HepG2 (cell line): ENCODE results near the gene SHISA9. TPM values are rescaled to one million over a fixed set of nuclear protein-coding genes. Genes with fewer than 3 reads are reported as not detected.

Experiments
- ASH2L ChIP-seq: fragments of 300-600, 200-600 bp; sonication (generic); IDR thresholded peaks from 2 replicates; pipeline ENCODE4 v1.7.0; 2017; ENCODE audit warnings: low read depth, mild to moderate bottlenecking, moderate library complexity, mixed read lengths, low read length; ENCODE audit not compliant: insufficient read length
- BRF2 ChIP-seq: sonication (generic); formaldehyde crosslinking; IDR thresholded peaks from 2 replicates; pipeline ENCODE4 v1.8.1; 2022; ENCODE audit warnings: mild to moderate bottlenecking, missing genetic modification reagents
- CHCHD3 ChIP-seq: sonication (generic); formaldehyde crosslinking; IDR thresholded peaks from 2 replicates; pipeline ENCODE4 v1.8.0; 2022; ENCODE audit warnings: mild to moderate bottlenecking, missing genetic modification reagents, moderate library complexity
- DR1 ChIP-seq: sonication (generic); formaldehyde crosslinking; IDR thresholded peaks from 2 replicates; pipeline ENCODE4 v1.8.0; 2021; ENCODE audit warnings: mild to moderate bottlenecking, missing genetic modification reagents, inconsistent platforms
- GPBP1L1 ChIP-seq: sonication (generic); formaldehyde crosslinking; IDR thresholded peaks from 2 replicates; pipeline ENCODE4 v1.5.0; 2020; ENCODE audit warnings: mild to moderate bottlenecking, missing genetic modification reagents
- MIER2 ChIP-seq: IDR thresholded peaks from 2 replicates; pipeline ENCODE4 v1.6.1; 2016; ENCODE audit warnings: missing biosample characterization, missing genetic modification reagents
- NR0B2 ChIP-seq: sonication (generic); formaldehyde crosslinking; IDR thresholded peaks from 2 replicates; pipeline ENCODE4 v1.4.0; 2020; ENCODE audit warnings: mild to moderate bottlenecking, missing genetic modification reagents
- RARG ChIP-seq: sonication (generic); formaldehyde crosslinking; IDR thresholded peaks from 2 replicates; pipeline ENCODE4 v1.4.0; 2020; ENCODE audit warnings: low read depth, mild to moderate bottlenecking, missing genetic modification reagents
- RFX5 ChIP-seq: IDR thresholded peaks from 2 replicates; pipeline ENCODE4 v1.6.1; 2011; ENCODE audit warnings: low read depth, low read length, improper control_type of control experiment
- SP1 ChIP-seq, 2 experiments: fragments of 450-650 bp in 1 of 2; sonication (generic) in 1 of 2; formaldehyde crosslinking in 1 of 2; IDR thresholded peaks; 2 replicates each; pipeline versions ENCODE4 v1.4.0 to v1.6.1; 2016 to 2020; ENCODE audit warnings: missing genetic modification reagents in 1 of 2
- SUZ12 ChIP-seq: fragments of 150-350 bp; IDR thresholded peaks from 2 replicates; pipeline ENCODE4 v1.6.1; 2014; ENCODE audit warnings: low read depth, low read length
- TEAD2 ChIP-seq: sonication (generic); formaldehyde crosslinking; IDR thresholded peaks from 2 replicates; pipeline ENCODE4 v1.9.0; 2021; ENCODE audit warnings: missing genetic modification reagents
- TFDP1 ChIP-seq: IDR thresholded peaks from 2 replicates; pipeline ENCODE4 v1.6.1; 2016; ENCODE audit warnings: missing compliant biosample characterization, missing genetic modification reagents, borderline replicate concordance
- ZBTB38 ChIP-seq: sonication (generic); formaldehyde crosslinking; IDR thresholded peaks from 2 replicates; pipeline ENCODE4 v1.5.1; 2020; ENCODE audit warnings: mild to moderate bottlenecking, missing genetic modification reagents
- ZFP36L1 ChIP-seq: sonication (generic); formaldehyde crosslinking; IDR thresholded peaks from 2 replicates; pipeline ENCODE4 v1.8.0; 2022; ENCODE audit warnings: mild to moderate bottlenecking, missing genetic modification reagents, moderate library complexity
- ZNF205 ChIP-seq: IDR thresholded peaks from 2 replicates; pipeline ENCODE4 v1.6.1; 2018; ENCODE audit warnings: missing biosample characterization, missing genetic modification reagents
- ZNF253 ChIP-seq: sonication (generic); formaldehyde crosslinking; IDR thresholded peaks from 2 replicates; pipeline ENCODE4 v1.8.0; 2022; ENCODE audit warnings: mild to moderate bottlenecking, missing genetic modification reagents, borderline replicate concordance
- ZNF275 ChIP-seq: sonication (generic); formaldehyde crosslinking; IDR thresholded peaks from 2 replicates; pipeline ENCODE4 v1.8.0; 2022; ENCODE audit warnings: missing genetic modification reagents, mild to moderate bottlenecking, inconsistent platforms, borderline replicate concordance
- ZNF33A ChIP-seq: sonication (generic); formaldehyde crosslinking; IDR thresholded peaks from 2 replicates; pipeline ENCODE4 v1.5.1; 2020; ENCODE audit warnings: missing genetic modification reagents, mild to moderate bottlenecking, moderate library complexity, borderline replicate concordance
- ZNF761 ChIP-seq: sonication (generic); formaldehyde crosslinking; conservative IDR thresholded peaks from 2 replicates; pipeline ENCODE4 v1.4.0; 2020; ENCODE audit warnings: mild to moderate bottlenecking, missing genetic modification reagents
- ZNF800 ChIP-seq: sonication (generic); formaldehyde crosslinking; IDR thresholded peaks from 2 replicates; pipeline ENCODE4 v1.4.0; 2020; ENCODE audit warnings: missing genetic modification reagents
- ZSCAN9 ChIP-seq: IDR thresholded peaks from 2 replicates; pipeline ENCODE4 v1.6.1; 2016; ENCODE audit warnings: borderline replicate concordance
- polyA plus RNA-seq, 8 experiments: library from polyadenylated mRNA; depleted of rRNA in 3 of 8; stranded (reverse) in 7 of 8; unstranded in 1 of 8; fragments of >200 nt; fragmentation: Illumina TruSeq in 4 of 8; extraction: Trizol in 4 of 8; gene quantifications; 2 replicates each; pipeline versions ENCODE4 v1.2.1 to v1.2.3, GENCODE V29; 2011 to 2016; ENCODE audit warnings: low read depth in 4 of 8, missing spikeins in 1 of 8, mixed read lengths in 1 of 8; ENCODE audit not compliant: insufficient read depth in 1 of 8
- total RNA-seq, 5 experiments: library from RNA; depleted of rRNA; stranded (reverse); fragments of >200 nt; fragmentation: Illumina TruSeq; extraction: Trizol; gene quantifications; 2 replicates each; pipeline ENCODE4 v1.2.3, GENCODE V29; 2016; ENCODE audit warnings: low read depth in 1 of 5

The SHISA9 gene
- total and polyA plus RNA-seq, 2 of the 13 experiments (the other 11 are each of a cell fraction or from before 2014, with no cell fraction given): 0.01 TPM; not detected in 1

- TF ChIP-seq GPBP1L1 (no peak), ZBTB38 (CRISPR knock-in tag) (no peak), ASH2L (peak; percentile 82), ZNF205 (peak; percentile 96), CHCHD3 (CRISPR knock-in tag) (no peak), RFX5 (peak; percentile 21; the same call in 1 of the 2 replicates), RARG (CRISPR knock-in tag) (no peak), MIER2 (CRISPR knock-in tag) (peak; percentile 92), ZNF800 (CRISPR knock-in tag) (peak; percentile 92), SUZ12 (no peak), ZNF275 (no peak; the same call in 1 of the 2 replicates), ZNF33A (CRISPR knock-in tag) (peak; percentile 90; the same call in 1 of the 2 replicates), ZFP36L1 (CRISPR knock-in tag) (peak; percentile 81; the same call in 1 of the 2 replicates), SP1 (IDR thresholded peaks at IDR 0.05) (no peak), SP1 (CRISPR knock-in tag; IDR thresholded peaks at IDR 0.05) (no peak), ZNF253 (CRISPR knock-in tag) (no peak), ZSCAN9 (peak; percentile 94; the same call in 1 of the 2 replicates), TEAD2 (CRISPR knock-in tag) (no peak), DR1 (CRISPR knock-in tag) (no peak), BRF2 (CRISPR knock-in tag) (peak; percentile 75; the same call in 1 of the 2 replicates), TFDP1 (CRISPR knock-in tag) (peak; percentile 19; the same call in 1 of the 2 replicates), ZNF761 (CRISPR knock-in tag) (peak; percentile 99), NR0B2 (CRISPR knock-in tag) (no peak; the same call in 1 of the 2 replicates)
These were observed 368.6 kb downstream of the SHISA9 start (continued) for GRCh38 chr16:13269905-13270528.
